Gastroesophageal sphincter (tissue), 4 donors: ENCODE results near the gene RYR3. TPM values are rescaled to one million over a fixed set of nuclear protein-coding genes. Genes with fewer than 3 reads are reported as not detected.

Experiments used
- ATAC-seq: fragments of 150-250 bp; one replicate; pipeline ENCODE4 v1.9.1; 2016; ENCODE audit warnings: mild to moderate bottlenecking, moderate library complexity
- H3K27ac ChIP-seq, 4 donors: fragments of 200-600 bp; sonication (generic) in 3 of 4; 1 replicate in 3 of 4; 2 replicates in 1 of 4; pipeline ENCODE4 v1.5.1; 2016 to 2019
- H3K27me3 ChIP-seq: fragments of 200-600 bp; sonication (generic); one replicate; pipeline ENCODE4 v1.5.1; 2019
- H3K36me3 ChIP-seq, 2 donors: fragments of 200-600 bp; sonication (generic); one replicate each; pipeline ENCODE4 v1.5.1; 2019; ENCODE audit warnings: control low read depth in 1 of 2
- H3K4me1 ChIP-seq, 3 donors: fragments of 200-600 bp; sonication (generic); 1 replicate in 2 of 3; 2 replicates in 1 of 3; pipeline ENCODE4 v1.5.1; 2016 to 2019; ENCODE audit warnings: control low read depth in 2 of 3
- H3K4me3 ChIP-seq, 2 donors: fragments of 200-600 bp; sonication (generic); one replicate each; pipeline ENCODE4 v1.5.1; 2019; ENCODE audit warnings: mild to moderate bottlenecking in 1 of 2, moderate library complexity in 1 of 2
- H3K9me3 ChIP-seq, 3 donors: fragments of 200-600 bp; sonication (generic); one replicate each; pipeline ENCODE4 v1.5.1; 2017 to 2019; ENCODE audit warnings: control low read depth in 2 of 3
- EP300 ChIP-seq: sonication (generic); formaldehyde crosslinking; IDR thresholded peaks from one replicate; pipeline ENCODE4 v1.6.1; 2017; ENCODE audit warnings: antibody characterized with exemption, mild to moderate bottlenecking
- POLR2A ChIP-seq, 2 donors: fragments of 450-650 bp; IDR thresholded peaks; one replicate each; pipeline ENCODE4 v1.6.1; 2017; ENCODE audit warnings: antibody characterized with exemption in 2 of 2, mild to moderate bottlenecking in 2 of 2, moderate library complexity in 1 of 2
- POLR2AphosphoS5 ChIP-seq: sonication (generic); formaldehyde crosslinking; IDR thresholded peaks from one replicate; pipeline ENCODE4 v1.6.1; 2017; ENCODE audit warnings: antibody characterized with exemption
- whole genome bisulfite sequencing, 2 donors: methylation state at CpG; one replicate each; pipeline ENCODE4 v1.1.5; 2018; ENCODE audit warnings: low coverage in 1 of 2; 5-methylcytosine and 5-hydroxymethylcytosine counted together
- total RNA-seq, 4 donors: library from RNA; depleted of rRNA; stranded (reverse); fragments of >200 nt; gene quantifications; one replicate each; pipeline ENCODE4 v1.1.0, GENCODE V29; 2016
- TF ChIP-seq, protein P1 (sequence below), 4 experiments: fragments of 200-600 bp in 2 of 4; fragments of 450-650 bp in 2 of 4; sonication (generic) in 1 of 4; IDR thresholded peaks; one replicate each; pipeline ENCODE4 v1.5.1; 2017 to 2019; ENCODE audit warnings: antibody characterized with exemption in 4 of 4, mild to moderate bottlenecking in 2 of 4, moderate library complexity in 2 of 4

Gene RYR3
- total RNA-seq, 4 donors from 2014 or later, result 3.5 to 10.2 (median 6.2) TPM

DNA sequence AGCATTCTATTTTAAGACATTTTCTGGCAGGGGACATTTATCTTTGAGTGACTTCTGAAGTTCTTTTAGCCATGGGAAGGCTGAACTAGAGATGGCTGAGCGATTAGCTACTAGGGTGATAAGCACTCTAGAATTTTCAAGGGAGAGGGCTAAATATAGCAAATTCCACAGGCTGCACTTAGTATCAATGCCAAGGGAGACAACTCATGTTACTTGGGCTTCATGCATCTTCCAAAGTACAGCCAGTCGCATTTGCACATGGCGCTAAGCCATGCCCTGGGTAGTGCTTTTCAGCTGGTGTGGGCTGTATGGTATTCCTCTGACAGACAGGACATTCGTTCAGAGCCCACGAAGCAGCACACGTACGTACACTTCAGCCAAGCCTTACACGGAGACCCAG lies 69.6 kb downstream of the RYR3 start:
- H3K27me3 ChIP-seq, result no peaks in the 10 kb centered on the region
- no peaks in the 10 kb centered on the region for H3K9me3 ChIP-seq
- H3K4me1 ChIP-seq, result no peaks in the 10 kb centered on the region
- WGBS, 2 donors, result 76 to 81% methylated on average over 5 to 7 of the region's 8 CpGs
- no peak overlapping the region for H3K27ac ChIP-seq
- ATAC-seq, result no peak
- H3K4me3 ChIP-seq, result no peak overlapping the region
- H3K36me3 ChIP-seq, result no peaks in the 10 kb centered on the region
- TF ChIP-seq POLR2AphosphoS5 (no peak), EP300 (no peak), POLR2A (IDR thresholded peaks at IDR 0.05) (no peak)
- TF ChIP-seq, protein P1, sequence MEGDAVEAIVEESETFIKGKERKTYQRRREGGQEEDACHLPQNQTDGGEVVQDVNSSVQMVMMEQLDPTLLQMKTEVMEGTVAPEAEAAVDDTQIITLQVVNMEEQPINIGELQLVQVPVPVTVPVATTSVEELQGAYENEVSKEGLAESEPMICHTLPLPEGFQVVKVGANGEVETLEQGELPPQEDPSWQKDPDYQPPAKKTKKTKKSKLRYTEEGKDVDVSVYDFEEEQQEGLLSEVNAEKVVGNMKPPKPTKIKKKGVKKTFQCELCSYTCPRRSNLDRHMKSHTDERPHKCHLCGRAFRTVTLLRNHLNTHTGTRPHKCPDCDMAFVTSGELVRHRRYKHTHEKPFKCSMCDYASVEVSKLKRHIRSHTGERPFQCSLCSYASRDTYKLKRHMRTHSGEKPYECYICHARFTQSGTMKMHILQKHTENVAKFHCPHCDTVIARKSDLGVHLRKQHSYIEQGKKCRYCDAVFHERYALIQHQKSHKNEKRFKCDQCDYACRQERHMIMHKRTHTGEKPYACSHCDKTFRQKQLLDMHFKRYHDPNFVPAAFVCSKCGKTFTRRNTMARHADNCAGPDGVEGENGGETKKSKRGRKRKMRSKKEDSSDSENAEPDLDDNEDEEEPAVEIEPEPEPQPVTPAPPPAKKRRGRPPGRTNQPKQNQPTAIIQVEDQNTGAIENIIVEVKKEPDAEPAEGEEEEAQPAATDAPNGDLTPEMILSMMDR (IDR thresholded peaks at IDR 0.05), result no peak

DNA sequence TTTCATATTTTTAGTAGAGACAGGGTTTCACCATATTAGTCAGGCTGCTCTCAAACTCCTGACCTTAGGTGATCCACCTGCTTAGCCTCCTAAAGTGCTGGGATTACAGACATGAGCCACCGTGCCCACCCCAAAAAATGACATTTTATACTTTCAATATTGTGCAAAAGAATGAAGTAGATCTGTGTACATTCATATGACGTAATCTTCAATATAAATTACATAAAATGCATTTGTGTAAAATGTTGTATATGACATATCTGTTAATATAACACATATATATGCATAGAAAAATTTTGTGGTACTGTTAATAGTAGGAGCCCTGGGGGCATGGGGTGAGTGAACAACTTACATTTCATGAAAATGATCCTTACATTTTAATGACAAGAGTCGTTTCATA lies 71.7 kb downstream of the RYR3 start:
- Histone ChIP-seq H3K9me3 (no peaks in the 10 kb centered on the region), H3K4me3 (no peak overlapping the region), H3K27me3 (no peaks in the 10 kb centered on the region), H3K36me3 (no peaks in the 10 kb centered on the region), H3K27ac (no peak overlapping the region), H3K4me1 (no peaks in the 10 kb centered on the region)
- TF ChIP-seq EP300 (no peak), POLR2AphosphoS5 (no peak), POLR2A (IDR thresholded peaks at IDR 0.05) (no peak)
- TF ChIP-seq, protein P1 (IDR thresholded peaks at IDR 0.05), result no peak
- WGBS, 2 donors, result 87% methylated on average over 3 of the region's 3 CpGs
- ATAC-seq, result no peak

DNA sequence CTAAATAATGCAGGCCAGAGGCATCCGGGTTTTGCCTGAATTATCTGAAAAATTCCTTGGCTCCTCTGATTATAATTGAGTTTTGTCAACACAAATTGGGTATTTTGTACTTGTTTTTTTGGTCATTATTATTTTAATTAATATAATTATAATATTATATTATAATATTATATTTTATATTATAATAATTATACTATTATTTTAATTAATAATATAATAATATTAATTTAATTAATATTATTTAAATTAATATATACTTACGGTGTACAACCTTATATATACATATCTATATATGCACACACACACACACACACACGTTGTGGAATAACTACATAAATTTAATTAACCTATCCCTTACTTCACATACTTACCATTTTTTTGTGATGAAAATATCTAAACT lies 73.5 kb downstream of the RYR3 start:
- ATAC-seq, result no peak
- TF ChIP-seq EP300, result no peak
- no peak for TF ChIP-seq POLR2AphosphoS5
- TF ChIP-seq POLR2A (IDR thresholded peaks at IDR 0.05), result no peak
- TF ChIP-seq, protein P1 (IDR thresholded peaks at IDR 0.05), result no peak
- Histone ChIP-seq H3K27me3 (no peaks in the 10 kb centered on the region), H3K36me3 (no peaks in the 10 kb centered on the region), H3K4me1 (no peaks in the 10 kb centered on the region), H3K4me3 (no peak overlapping the region), H3K9me3 (no peaks in the 10 kb centered on the region), H3K27ac (no peak overlapping the region)
- 84 to 85% methylated on average over 3 of the region's 3 CpGs for WGBS, 2 donors

DNA sequence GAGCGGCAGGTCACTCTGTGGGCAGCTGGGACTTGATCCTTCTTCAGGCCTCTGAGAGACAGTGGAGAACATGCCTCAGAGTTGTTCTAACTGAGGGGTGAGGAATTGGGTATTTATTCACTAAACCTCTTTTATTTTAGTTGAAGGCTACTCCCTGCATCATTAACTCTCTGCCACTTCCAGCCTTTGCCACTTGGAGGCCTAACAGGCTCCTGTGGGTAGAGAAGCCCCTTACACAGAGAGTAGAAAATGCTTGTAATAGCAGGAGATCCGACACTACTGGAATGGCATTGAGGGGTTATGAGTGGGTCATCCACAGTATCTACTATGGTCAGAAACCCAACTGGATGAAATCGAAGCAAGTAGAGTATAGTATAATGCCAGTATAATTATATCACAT lies 81.7 kb downstream of the RYR3 start:
- TF ChIP-seq, protein P1 (IDR thresholded peaks at IDR 0.05), result no peak
- TF ChIP-seq EP300 (no peak), POLR2A (IDR thresholded peaks at IDR 0.05) (no peak), POLR2AphosphoS5 (no peak)
- Histone ChIP-seq H3K9me3 (no peaks in the 10 kb centered on the region), H3K27ac (no peak overlapping the region), H3K4me1 (peaks cover 0 to 5% (median 0%) of the 10 kb centered on the region in 3 donors), H3K36me3 (no peaks in the 10 kb centered on the region), H3K27me3 (no peaks in the 10 kb centered on the region), H3K4me3 (no peak overlapping the region)
- 72 to 87% methylated on average over 2 to 3 of the region's 3 CpGs for WGBS, 2 donors
- ATAC-seq, result no peak

DNA sequence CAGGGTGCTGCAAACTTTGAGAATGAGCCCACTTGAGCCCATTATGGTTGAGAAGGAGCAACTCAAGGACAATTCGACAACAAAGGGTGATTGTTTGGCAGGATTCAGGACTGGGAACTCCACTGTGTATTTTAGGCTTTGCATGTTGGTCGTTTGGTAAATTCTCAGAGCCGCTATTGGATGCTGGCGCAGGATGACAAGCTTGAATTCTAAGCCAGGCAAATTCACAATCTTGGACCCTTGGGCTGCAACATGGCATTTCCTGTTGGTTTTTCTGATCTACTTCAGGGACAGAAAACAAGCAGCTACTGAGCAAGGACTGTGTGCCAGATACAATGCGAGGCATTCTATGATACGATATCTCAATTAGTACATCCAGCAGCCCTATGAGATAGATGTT lies 82.8 kb downstream of the RYR3 start:
- ATAC-seq, result no peak
- H3K4me3 ChIP-seq, result no peak overlapping the region
- WGBS, 2 donors, result 85 to 86% methylated on average over 4 to 6 of the region's 6 CpGs
- H3K9me3 ChIP-seq, result no peaks in the 10 kb centered on the region
- no peak overlapping the region for H3K27ac ChIP-seq
- H3K27me3 ChIP-seq, result no peaks in the 10 kb centered on the region
- TF ChIP-seq, protein P1 (IDR thresholded peaks at IDR 0.05), result no peak
- H3K4me1 ChIP-seq, result peaks cover 0 to 7% (median 0%) of the 10 kb centered on the region in 3 donors
- no peaks in the 10 kb centered on the region for H3K36me3 ChIP-seq
